GM12864 (cell line): ENCODE results near the gene FBXL13.

Source experiments
- DNase-seq: peaks from one replicate; pipeline ENCODE4 v3.0.0-alpha.2; 2011; ENCODE audit warnings: low read depth
- H3K4me3 ChIP-seq: 2 replicates; pipeline ENCODE4 v1.5.1; 2011; ENCODE audit warnings: mild to moderate bottlenecking, low read depth, low read length, control low read depth
- TF ChIP-seq, protein P1 (sequence below): IDR thresholded peaks from 2 replicates; pipeline ENCODE4 v1.5.1; 2011; ENCODE audit warnings: low read depth, mild to moderate bottlenecking, moderate library complexity, low read length, control low read depth, inconsistent platforms; ENCODE audit errors: missing control alignments

FBXL13 gene

DNA sequence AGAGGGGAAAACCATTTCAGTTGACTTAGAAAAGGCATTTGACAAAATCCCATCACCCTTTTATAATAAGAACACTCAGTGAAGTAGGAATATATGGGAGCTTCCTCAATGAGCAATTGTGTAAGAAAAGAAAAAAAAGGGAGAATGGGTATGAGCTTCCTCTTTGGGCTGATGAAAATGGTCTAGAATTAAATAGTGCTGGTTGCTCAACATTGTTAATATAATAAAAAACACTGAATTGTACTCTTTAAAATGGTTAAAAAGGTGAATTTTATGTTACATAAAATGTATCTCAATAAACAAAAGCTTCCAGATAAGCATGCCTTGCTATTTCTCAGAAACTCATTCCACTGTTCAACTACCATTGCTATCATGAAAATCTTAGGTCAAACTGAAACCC is 121.2 kb downstream of the FBXL13 start:
- DNase-seq: no peak
- no peak overlapping the region for H3K4me3 ChIP-seq
- TF ChIP-seq, protein P1, sequence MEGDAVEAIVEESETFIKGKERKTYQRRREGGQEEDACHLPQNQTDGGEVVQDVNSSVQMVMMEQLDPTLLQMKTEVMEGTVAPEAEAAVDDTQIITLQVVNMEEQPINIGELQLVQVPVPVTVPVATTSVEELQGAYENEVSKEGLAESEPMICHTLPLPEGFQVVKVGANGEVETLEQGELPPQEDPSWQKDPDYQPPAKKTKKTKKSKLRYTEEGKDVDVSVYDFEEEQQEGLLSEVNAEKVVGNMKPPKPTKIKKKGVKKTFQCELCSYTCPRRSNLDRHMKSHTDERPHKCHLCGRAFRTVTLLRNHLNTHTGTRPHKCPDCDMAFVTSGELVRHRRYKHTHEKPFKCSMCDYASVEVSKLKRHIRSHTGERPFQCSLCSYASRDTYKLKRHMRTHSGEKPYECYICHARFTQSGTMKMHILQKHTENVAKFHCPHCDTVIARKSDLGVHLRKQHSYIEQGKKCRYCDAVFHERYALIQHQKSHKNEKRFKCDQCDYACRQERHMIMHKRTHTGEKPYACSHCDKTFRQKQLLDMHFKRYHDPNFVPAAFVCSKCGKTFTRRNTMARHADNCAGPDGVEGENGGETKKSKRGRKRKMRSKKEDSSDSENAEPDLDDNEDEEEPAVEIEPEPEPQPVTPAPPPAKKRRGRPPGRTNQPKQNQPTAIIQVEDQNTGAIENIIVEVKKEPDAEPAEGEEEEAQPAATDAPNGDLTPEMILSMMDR: no peak

DNA sequence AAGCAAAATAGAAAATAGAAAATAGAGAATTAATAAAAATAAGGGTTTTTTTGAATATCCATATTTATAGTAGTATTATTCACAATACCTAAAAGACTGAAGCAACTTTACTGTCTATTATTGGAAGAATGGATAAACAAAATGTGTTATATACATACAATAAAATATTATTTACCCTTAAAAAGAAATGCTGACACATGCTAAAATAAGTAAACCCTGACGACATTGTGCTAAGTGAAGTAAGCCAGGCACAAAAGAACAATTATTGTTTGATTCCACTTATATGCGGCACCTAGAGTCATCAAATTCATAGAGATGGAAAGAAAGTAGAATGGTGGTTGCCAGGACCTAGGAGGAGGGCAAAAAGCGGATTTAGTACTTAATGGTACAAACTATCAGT is 122.8 kb downstream of the FBXL13 start:
- no peak for DNase-seq
- H3K4me3 ChIP-seq: no peak overlapping the region
- TF ChIP-seq, protein P1: no peak

DNA sequence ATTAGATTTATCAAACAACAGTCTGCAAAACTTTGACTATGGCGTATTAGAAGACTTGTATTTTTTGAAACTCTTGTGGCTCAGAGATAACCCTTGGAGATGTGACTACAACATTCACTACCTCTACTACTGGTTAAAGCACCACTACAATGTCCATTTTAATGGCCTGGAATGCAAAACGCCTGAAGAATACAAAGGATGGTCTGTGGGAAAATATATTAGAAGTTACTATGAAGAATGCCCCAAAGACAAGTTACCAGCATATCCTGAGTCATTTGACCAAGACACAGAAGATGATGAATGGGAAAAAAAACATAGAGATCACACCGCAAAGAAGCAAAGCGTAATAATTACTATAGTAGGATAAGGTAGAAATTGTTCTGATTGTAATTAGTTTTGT is 130.4 kb downstream of the FBXL13 start:
- DNase-seq: no peak
- TF ChIP-seq, protein P1: no peak

DNA sequence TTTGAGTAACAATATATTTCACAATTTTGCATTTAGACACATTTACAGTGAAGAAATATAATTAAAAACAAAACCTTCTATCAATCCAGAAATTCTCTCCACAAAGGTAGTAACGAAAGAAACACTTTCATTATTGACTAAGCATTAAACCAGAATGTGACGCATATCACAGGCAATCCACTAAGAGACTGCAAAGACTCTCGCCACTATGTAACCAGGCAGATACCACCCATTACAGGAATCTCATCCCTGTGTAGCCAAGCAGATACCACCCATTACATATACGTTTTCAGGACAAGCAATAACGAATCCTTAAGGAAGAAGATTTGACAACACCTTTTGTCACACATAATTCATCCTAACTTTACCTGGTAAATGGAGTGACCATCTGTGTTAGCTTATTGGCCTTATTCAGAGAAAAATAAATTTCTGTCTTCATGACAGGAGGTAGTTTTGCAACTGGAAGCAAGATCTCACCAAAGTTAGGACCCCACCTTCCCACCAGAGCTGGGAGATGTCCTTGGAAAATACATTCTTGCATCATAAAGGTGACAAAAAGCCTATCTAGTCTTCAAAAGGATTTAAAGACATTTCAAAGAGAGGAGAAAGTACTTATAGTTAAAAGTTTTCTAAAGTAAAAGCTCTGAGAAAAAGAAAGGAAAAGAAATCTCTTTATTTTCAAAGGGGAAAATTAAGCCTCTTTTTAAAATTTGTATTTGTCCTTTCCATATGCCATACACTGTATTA is 131.0 kb downstream of the FBXL13 start:
- no peak for DNase-seq
- TF ChIP-seq, protein P1: no peak
- no peak overlapping the region for H3K4me3 ChIP-seq

More for the DNA sequence above, 130.4 kb downstream of the FBXL13 start:
- H3K4me3 ChIP-seq: no peak overlapping the region

DNA sequence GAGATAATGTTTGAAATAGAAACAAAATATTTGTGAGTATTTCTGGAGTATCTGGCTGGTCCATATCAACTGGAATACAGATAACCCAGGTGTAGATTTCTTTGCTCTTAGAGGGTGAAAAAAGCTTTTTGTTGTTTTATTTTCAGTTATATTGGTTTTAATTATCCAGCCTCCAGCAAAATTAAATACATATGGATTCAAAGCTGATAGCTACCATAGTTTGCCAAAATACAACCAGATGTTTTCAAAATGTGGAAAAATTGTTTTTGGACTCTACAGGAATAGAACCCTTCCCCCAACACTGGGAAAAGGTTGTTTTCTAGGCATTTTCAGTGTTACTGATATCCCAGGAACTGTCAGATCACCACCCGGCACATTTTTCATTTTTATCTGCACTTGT is 131.7 kb downstream of the FBXL13 start:
- H3K4me3 ChIP-seq: no peak overlapping the region
- no peak for DNase-seq
- TF ChIP-seq, protein P1: no peak

DNA sequence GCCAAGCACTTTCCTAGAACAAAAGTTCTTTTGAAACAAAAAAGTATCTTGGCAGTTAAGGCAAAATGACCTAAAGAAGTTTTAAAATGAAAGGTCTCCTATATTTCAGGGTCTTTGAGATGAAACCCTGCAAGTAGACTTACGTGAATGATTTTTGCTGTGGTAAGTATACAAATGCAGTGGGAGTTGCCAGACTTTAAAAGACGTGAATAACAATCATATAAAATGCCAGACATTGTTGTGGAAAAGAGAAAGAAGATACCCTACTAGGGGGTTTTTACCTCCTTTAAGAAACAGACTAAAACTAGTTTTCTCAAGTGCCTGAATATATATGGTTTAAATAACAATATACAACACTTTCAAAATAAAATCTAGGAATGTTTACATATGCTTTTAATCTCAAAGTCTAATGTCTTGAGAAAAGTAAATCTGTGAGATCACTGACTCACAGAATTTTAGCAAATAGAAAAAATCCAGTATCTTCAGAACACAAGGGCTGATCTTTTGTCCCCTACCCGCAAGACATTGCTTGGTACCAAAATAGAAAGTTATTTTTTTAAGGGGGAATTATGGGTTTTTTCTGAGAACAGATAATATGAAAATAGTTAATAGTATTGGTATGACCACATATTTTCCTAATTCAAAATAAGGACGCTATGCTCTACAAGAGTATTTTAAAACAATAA is 132.3 kb downstream of the FBXL13 start:
- TF ChIP-seq, protein P1: no peak
- no peak for DNase-seq
- H3K4me3 ChIP-seq: no peak overlapping the region

DNA sequence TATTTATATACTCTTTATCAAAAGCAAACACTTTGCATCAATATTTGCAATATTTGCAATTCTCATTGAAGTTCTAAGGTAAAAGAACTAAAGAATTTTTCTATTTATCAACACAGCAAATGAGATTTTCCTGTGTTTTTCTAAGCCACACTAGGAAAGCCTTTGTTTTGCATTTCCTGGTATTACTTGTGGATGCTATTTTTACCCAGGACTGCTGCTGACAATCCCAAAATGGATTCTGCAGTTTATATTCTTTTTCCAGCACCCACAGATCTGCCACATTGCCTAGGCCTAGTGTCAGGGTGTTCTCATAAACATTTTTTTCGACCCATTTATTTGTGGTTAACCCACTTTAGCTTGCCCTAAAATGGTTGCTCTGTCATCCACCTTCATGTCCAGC is 135.9 kb downstream of the FBXL13 start:
- DNase-seq: no peak
- TF ChIP-seq, protein P1: no peak
- no peak overlapping the region for H3K4me3 ChIP-seq
